GM12878 (cell line): ENCODE measurements around the gene PARP16. TPM values are rescaled to one million over a fixed set of nuclear protein-coding genes. Genes with fewer than 3 reads are reported as not detected.

Experiments
- ATAC-seq: fragments of 200-7000 bp; cut with Tn5 transposase; 3 replicates; pipeline ENCODE4 v1.9.1; 2020; ENCODE audit warnings: mild to moderate bottlenecking, moderate library complexity
- BruUV-seq: library from RNA; stranded (reverse); fragments of 400-500 nt; replicated peaks from 2 replicates; lab custom pipeline; 2021; lab: Mats Ljungman, UMichigan
- CTCF ChIA-PET: fragments of 300-600 bp; sonication (Branson Sonifier 250); formaldehyde crosslinking; extraction: SDS; loops from one replicate; lab custom pipeline; 2021; ENCODE audit warnings: inconsistent platforms; lab: Yijun Ruan, JAX
- POLR2A ChIA-PET: fragments of 350-600 bp; formaldehyde crosslinking; extraction: SDS; loops from one replicate; lab custom pipeline; 2021; ENCODE audit warnings: inconsistent platforms; lab: Charles Lee
- RAD21 ChIA-PET: fragments of 300-600 bp; sonication (Branson Sonifier 250); formaldehyde crosslinking; loops from one replicate; lab custom pipeline; 2023; ENCODE audit warnings: antibody characterized with exemption; ENCODE audit not compliant: unreplicated experiment; lab: Charles Lee
- SMC1A ChIA-PET: fragments of 300-600 bp; sonication (Branson Sonifier 250); formaldehyde crosslinking; loops from one replicate; lab custom pipeline; 2023; ENCODE audit not compliant: unreplicated experiment, uncharacterized antibody; lab: Charles Lee
- DNase-seq: peaks from one replicate; pipeline ENCODE4 v3.0.0-alpha.2; 2011; ENCODE audit warnings: low read depth, low spot score
- FAIRE-seq: peaks from 3 replicates; lab custom pipeline; 2011; peaks lifted over from hg19 to GRCh38; lab: Jason Lieb, UNC
- H2AFZ ChIP-seq: 2 replicates; pipeline ENCODE4 v1.6.0; 2011; ENCODE audit warnings: low read depth, low read length, control low read depth; ENCODE audit not compliant: control insufficient read depth
- H3K27ac ChIP-seq: 2 replicates; pipeline ENCODE4 v1.5.1; 2011; ENCODE audit warnings: control low read depth; ENCODE audit not compliant: control insufficient read depth, insufficient read depth
- H3K27me3 ChIP-seq, 2 experiments: replicated peaks in 1 of 2; 2 replicates each; pipeline versions ENCODE4 v1.6.0 to v1.6.1; 2011; ENCODE audit warnings: low read length in 1 of 2; ENCODE audit not compliant: control insufficient read depth in 2 of 2, insufficient read depth in 2 of 2
- H3K36me3 ChIP-seq, 2 experiments: 2 replicates each; pipeline ENCODE4 v1.5.1; 2011; ENCODE audit warnings: low read length in 1 of 2; ENCODE audit not compliant: control insufficient read depth in 2 of 2, insufficient read depth in 2 of 2
- H3K4me1 ChIP-seq: 2 replicates; pipeline ENCODE4 v1.6.1; 2011; ENCODE audit warnings: mild to moderate bottlenecking, low read length, moderate library complexity, mixed read lengths; ENCODE audit not compliant: control insufficient read depth, insufficient read depth
- H3K4me2 ChIP-seq: 2 replicates; pipeline ENCODE4 v1.6.0; 2011; ENCODE audit warnings: control low read depth; ENCODE audit not compliant: control insufficient read depth, insufficient read depth
- H3K4me3 ChIP-seq: fragments of 200-600 bp; sonication (generic); 2 replicates; pipeline ENCODE4 v1.5.1; 2016
- H3K79me2 ChIP-seq: 2 replicates; pipeline ENCODE4 v1.6.0; 2011; ENCODE audit warnings: low read length; ENCODE audit not compliant: control insufficient read depth, insufficient read depth
- H3K9ac ChIP-seq: 2 replicates; pipeline ENCODE4 v1.8.0; 2011; ENCODE audit warnings: low read length, control low read depth, mixed read lengths; ENCODE audit not compliant: control insufficient read depth, insufficient read depth
- H3K9me3 ChIP-seq: replicated peaks from 3 replicates; pipeline ENCODE4 v1.5.1; 2011; ENCODE audit warnings: mild to moderate bottlenecking, low read length; ENCODE audit not compliant: control insufficient read depth, insufficient read depth
- H4K20me1 ChIP-seq: 2 replicates; pipeline ENCODE4 v1.6.0; 2011; ENCODE audit not compliant: control insufficient read depth, insufficient read depth
- E2F8 ChIP-seq: fragments of 450-650 bp; IDR thresholded peaks from 2 replicates; pipeline ENCODE4 v1.6.1; 2018; ENCODE audit warnings: mild to moderate bottlenecking, low read depth, moderate library complexity; ENCODE audit not compliant: partially characterized antibody
- FOS ChIP-seq: IDR thresholded peaks from 3 replicates; pipeline ENCODE4 v1.6.1; 2011; ENCODE audit warnings: borderline replicate concordance; ENCODE audit not compliant: insufficient read length; ENCODE audit errors: extremely low read depth
- JUNB ChIP-seq: IDR thresholded peaks from 2 replicates; pipeline ENCODE4 v1.6.1; 2016; ENCODE audit warnings: antibody characterized with exemption, mild to moderate bottlenecking
- MXI1 ChIP-seq: fragments of 150-350 bp; IDR thresholded peaks from 2 replicates; pipeline ENCODE4 v1.6.1; 2011; ENCODE audit warnings: low read depth, mild to moderate bottlenecking, inconsistent platforms, low read length, improper control_type of control experiment
- POLR2A ChIP-seq: IDR thresholded peaks from 2 replicates; pipeline ENCODE4 v1.6.1; 2011; ENCODE audit warnings: low read depth, mild to moderate bottlenecking, low read length
- RB1 ChIP-seq: fragments of 450-650 bp; formaldehyde crosslinking; IDR thresholded peaks from 2 replicates; pipeline ENCODE4 v1.6.1; 2017; ENCODE audit warnings: mild to moderate bottlenecking, borderline replicate concordance
- SREBF1 ChIP-seq: IDR thresholded peaks from 2 replicates; pipeline ENCODE4 v1.6.1; 2012; ENCODE audit warnings: mild to moderate bottlenecking, low read length
- ZBTB11 ChIP-seq: fragments of 450-650 bp; formaldehyde crosslinking; IDR thresholded peaks from 2 replicates; pipeline ENCODE4 v1.5.0; 2022; ENCODE audit warnings: mild to moderate bottlenecking, missing genetic modification characterization
- ZNF384 ChIP-seq: IDR thresholded peaks from 2 replicates; pipeline ENCODE4 v1.6.1; 2012; ENCODE audit warnings: low read depth, mild to moderate bottlenecking, low read length, improper control_type of control experiment, borderline replicate concordance
- ZSCAN29 ChIP-seq: fragments of 450-650 bp; IDR thresholded peaks from 2 replicates; pipeline ENCODE4 v1.6.1; 2017; ENCODE audit warnings: mild to moderate bottlenecking, moderate library complexity
- WGBS: methylation state at CpG from one replicate; pipeline ENCODE4 v1.1.6; 2016; ENCODE audit warnings: low lambda C conversion rate; ENCODE audit not compliant: insufficient replicate concordance, insufficient coverage; ENCODE audit errors: missing lambda C conversion rate; 5-methylcytosine and 5-hydroxymethylcytosine counted together
- in situ Hi-C: fragments of 300-500 bp; cut with MboI; formaldehyde crosslinking; loops from 9 replicates; pipeline ENCODE4 v1.14.3; 2018; ENCODE audit warnings: mixed read lengths
- intact Hi-C: fragments of 100-400 bp; cut with micrococcal nuclease; formaldehyde crosslinking; loops from one replicate; pipeline ENCODE4 v1.14.2; 2022; ENCODE audit not compliant: unreplicated experiment
- polyA plus RNA-seq, 11 experiments: library from polyadenylated mRNA; depleted of rRNA in 4 of 11; unstranded in 6 of 11; stranded (reverse) in 5 of 11; fragments of >200 nt; fragmentation: Nextera tagmentation in 4 of 11; fragmentation: Illumina TruSeq in 1 of 11; extraction: Ambion mirVana in 4 of 11; extraction: Trizol in 1 of 11; gene quantifications; 1 replicate in 1 of 11; 2 replicates in 10 of 11; pipeline versions ENCODE4 v1.2.1 to v1.2.3, GENCODE V29; 2011 to 2016; ENCODE audit warnings: inconsistent platforms in 2 of 11, missing spikeins in 2 of 11, low read depth in 1 of 11
- total RNA-seq, 4 experiments: library from RNA; depleted of rRNA in 3 of 4; stranded (reverse); fragments of >200 nt in 3 of 4; fragmentation: Illumina TruSeq in 1 of 4; extraction: Trizol in 1 of 4; gene quantifications; 2 replicates each; pipeline versions ENCODE4 v1.2.1 to v1.2.3, GENCODE V29; 2013 to 2021
- TF ChIP-seq, protein P1 (sequence below): fragments of 450-650 bp; IDR thresholded peaks from 2 replicates; pipeline ENCODE4 v1.6.1; 2017; ENCODE audit warnings: mild to moderate bottlenecking, moderate library complexity
- TF ChIP-seq, protein P2 (sequence below): fragments of 450-650 bp; IDR thresholded peaks from 2 replicates; pipeline ENCODE4 v1.6.1; 2017; ENCODE audit warnings: borderline replicate concordance

Gene PARP16
- total and polyA plus RNA-seq, 10 of the 15 experiments (the other 5 are each of a cell fraction or from before 2014, with no cell fraction given) = 4.9 to 15.7 (median 9.9) TPM

DNA sequence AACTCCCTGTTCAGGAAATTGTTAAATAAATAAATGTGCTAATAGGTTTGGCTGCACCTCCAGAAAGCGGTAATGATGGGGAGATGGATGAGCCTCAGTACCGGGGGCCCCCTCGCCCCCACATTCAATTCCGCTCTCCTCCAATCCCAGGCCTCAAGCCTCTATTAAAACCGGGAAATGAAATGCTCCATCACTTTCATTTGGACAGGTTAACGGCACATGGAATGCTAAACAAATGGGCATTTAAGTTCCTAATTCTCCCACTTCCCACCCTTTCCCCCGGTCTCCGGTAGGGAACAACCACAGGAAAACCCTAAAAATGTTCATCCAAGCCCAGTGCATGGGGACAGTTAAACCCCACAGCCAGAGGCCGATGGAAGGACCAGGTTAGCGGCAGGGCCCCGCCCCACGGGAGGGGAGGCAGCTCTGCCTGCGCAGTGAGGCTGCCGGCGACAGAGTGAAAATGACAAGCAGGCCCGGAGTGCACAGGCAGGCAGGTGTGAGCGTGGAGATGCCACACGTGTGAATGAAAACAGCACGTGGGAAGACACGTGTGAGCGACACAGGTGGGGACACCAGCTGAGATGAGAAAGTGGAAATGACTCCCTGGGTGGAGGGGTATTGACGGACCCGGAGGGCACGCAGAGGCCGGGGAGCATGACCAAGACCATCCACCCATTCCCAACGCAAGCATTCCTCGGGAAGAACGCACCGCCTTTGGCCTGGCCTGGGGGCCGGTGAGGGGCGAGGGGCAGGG lies 45.9 kb upstream of the PARP16 start:
- Histone ChIP-seq H3K4me1 (peaks cover 6% of the 10 kb centered on the region), H3K27ac (no peak overlapping the region), H3K79me2 (no peaks in the 10 kb centered on the region), H3K9me3 (no peaks in the 10 kb centered on the region), H3K4me3 (no peak overlapping the region), H3K9ac (no peak overlapping the region), H2AFZ (no peak overlapping the region), H3K4me2 (no peak overlapping the region), H3K27me3 (no peaks in the 10 kb centered on the region), H3K36me3 (no peaks in the 10 kb centered on the region), H4K20me1 (no peaks in the 10 kb centered on the region)
- BruUV-seq = no TSS peak
- no peak for FAIRE-seq
- intact Hi-C loops (no loop called here), in situ Hi-C loops (no loop called here)
- no peak for ATAC-seq
- 51% methylated on average over 31 of the region's 31 CpGs for WGBS
- ChIA-PET POLR2A (no interaction called here), RAD21 (no interaction called here), CTCF (no interaction called here), SMC1A (no interaction called here)
- no peak for DNase-seq
- TF ChIP-seq MXI1 (no peak), ZSCAN29 (no peak), ZBTB11 (CRISPR knock-in tag) (no peak), JUNB (no peak), RB1 (no peak), SREBF1 (no peak), POLR2A (no peak), ZNF384 (no peak), E2F8 (no peak), FOS (no peak)
- TF ChIP-seq, protein P1, sequence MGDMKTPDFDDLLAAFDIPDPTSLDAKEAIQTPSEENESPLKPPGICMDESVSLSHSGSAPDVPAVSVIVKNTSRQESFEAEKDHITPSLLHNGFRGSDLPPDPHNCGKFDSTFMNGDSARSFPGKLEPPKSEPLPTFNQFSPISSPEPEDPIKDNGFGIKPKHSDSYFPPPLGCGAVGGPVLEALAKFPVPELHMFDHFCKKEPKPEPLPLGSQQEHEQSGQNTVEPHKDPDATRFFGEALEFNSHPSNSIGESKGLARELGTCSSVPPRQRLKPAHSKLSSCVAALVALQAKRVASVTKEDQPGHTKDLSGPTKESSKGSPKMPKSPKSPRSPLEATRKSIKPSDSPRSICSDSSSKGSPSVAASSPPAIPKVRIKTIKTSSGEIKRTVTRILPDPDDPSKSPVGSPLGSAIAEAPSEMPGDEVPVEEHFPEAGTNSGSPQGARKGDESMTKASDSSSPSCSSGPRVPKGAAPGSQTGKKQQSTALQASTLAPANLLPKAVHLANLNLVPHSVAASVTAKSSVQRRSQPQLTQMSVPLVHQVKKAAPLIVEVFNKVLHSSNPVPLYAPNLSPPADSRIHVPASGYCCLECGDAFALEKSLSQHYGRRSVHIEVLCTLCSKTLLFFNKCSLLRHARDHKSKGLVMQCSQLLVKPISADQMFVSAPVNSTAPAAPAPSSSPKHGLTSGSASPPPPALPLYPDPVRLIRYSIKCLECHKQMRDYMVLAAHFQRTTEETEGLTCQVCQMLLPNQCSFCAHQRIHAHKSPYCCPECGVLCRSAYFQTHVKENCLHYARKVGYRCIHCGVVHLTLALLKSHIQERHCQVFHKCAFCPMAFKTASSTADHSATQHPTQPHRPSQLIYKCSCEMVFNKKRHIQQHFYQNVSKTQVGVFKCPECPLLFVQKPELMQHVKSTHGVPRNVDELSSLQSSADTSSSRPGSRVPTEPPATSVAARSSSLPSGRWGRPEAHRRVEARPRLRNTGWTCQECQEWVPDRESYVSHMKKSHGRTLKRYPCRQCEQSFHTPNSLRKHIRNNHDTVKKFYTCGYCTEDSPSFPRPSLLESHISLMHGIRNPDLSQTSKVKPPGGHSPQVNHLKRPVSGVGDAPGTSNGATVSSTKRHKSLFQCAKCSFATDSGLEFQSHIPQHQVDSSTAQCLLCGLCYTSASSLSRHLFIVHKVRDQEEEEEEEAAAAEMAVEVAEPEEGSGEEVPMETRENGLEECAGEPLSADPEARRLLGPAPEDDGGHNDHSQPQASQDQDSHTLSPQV = no peak
- TF ChIP-seq, protein P2, sequence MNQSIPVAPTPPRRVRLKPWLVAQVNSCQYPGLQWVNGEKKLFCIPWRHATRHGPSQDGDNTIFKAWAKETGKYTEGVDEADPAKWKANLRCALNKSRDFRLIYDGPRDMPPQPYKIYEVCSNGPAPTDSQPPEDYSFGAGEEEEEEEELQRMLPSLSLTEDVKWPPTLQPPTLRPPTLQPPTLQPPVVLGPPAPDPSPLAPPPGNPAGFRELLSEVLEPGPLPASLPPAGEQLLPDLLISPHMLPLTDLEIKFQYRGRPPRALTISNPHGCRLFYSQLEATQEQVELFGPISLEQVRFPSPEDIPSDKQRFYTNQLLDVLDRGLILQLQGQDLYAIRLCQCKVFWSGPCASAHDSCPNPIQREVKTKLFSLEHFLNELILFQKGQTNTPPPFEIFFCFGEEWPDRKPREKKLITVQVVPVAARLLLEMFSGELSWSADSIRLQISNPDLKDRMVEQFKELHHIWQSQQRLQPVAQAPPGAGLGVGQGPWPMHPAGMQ = no peak
